GM13977 (cell line): Measurements from ENCODE around the gene ATF6.

Source experiments
- DNase-seq: peaks from one replicate; pipeline ENCODE4 v3.0.0; 2012; ENCODE audit warnings: low spot score
- in situ Hi-C: fragments of 300-500 bp; cut with MboI; formaldehyde crosslinking; loops from one replicate; pipeline ENCODE4 v1.12.0; 2022; ENCODE audit warnings: low sequenced_read_pairs, low pct_unique_long_range_greater_than_20kb, mixed read lengths, inconsistent platforms; ENCODE audit not compliant: unreplicated experiment
- TF ChIP-seq, protein P1 (sequence below): IDR thresholded peaks from 2 replicates; pipeline ENCODE4 v1.5.1; 2012; ENCODE audit warnings: mild to moderate bottlenecking, control low read depth; ENCODE audit not compliant: insufficient read depth; ENCODE audit errors: extremely low read depth, missing control alignments

ATF6 gene

GRCh38 chr1:161840363-161840762 is 74.2 kb downstream of the ATF6 start:
- in situ Hi-C loops, result no loop called here
- TF ChIP-seq, protein P1, sequence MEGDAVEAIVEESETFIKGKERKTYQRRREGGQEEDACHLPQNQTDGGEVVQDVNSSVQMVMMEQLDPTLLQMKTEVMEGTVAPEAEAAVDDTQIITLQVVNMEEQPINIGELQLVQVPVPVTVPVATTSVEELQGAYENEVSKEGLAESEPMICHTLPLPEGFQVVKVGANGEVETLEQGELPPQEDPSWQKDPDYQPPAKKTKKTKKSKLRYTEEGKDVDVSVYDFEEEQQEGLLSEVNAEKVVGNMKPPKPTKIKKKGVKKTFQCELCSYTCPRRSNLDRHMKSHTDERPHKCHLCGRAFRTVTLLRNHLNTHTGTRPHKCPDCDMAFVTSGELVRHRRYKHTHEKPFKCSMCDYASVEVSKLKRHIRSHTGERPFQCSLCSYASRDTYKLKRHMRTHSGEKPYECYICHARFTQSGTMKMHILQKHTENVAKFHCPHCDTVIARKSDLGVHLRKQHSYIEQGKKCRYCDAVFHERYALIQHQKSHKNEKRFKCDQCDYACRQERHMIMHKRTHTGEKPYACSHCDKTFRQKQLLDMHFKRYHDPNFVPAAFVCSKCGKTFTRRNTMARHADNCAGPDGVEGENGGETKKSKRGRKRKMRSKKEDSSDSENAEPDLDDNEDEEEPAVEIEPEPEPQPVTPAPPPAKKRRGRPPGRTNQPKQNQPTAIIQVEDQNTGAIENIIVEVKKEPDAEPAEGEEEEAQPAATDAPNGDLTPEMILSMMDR, result no peak
- DNase-seq, result no peak

DNA sequence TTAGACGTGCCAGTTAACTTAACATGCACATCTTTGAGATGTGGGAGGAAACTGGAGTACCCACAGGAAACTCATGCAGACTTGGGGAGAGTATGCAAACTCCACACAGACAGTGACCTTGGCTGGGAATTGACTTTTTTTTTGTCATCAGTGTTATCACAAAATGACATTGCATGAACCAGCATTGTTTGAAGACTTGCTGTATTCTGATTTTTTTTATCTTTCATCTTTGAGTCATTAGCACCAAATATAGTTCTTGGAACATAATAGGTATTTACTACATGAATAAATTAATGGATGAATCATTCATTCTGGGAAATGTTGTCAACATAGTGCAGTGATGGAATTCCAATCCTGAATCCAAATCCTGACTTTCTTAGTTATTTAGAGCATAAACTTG is 77.0 kb downstream of the ATF6 start:
- TF ChIP-seq, protein P1, result no peak
- in situ Hi-C loops, result no loop called here

GRCh38 chr1:161844696-161845095 is 78.6 kb downstream of the ATF6 start:
- TF ChIP-seq, protein P1, result no peak
- no peak for DNase-seq
- in situ Hi-C loops, result no loop called here

More for the DNA sequence above, 77.0 kb downstream of the ATF6 start:
- DNase-seq, result no peak

DNA sequence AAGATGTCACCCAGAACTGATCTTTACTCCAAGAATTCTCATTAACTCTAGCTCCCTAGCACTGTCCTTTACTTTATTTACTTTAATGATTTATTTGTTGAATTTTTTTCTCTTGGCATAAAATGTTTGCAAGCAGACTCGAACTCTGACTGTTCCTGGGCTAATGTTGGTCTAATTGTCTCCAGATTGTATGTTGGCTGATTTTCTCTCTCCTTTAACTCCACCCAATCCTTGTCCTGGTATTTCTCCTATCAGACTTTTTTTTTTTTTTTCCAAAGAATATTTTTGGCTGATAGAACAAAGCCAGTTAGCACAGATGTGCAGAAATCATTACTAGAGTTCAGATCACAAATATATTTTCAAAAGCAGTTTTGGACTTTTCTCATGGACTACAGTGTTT is 82.6 kb downstream of the ATF6 start:
- TF ChIP-seq, protein P1, result no peak
- in situ Hi-C loops, result no loop called here
- no peak for DNase-seq

- no peak for DNase-seq
- in situ Hi-C loops, result no loop called here
- TF ChIP-seq, protein P1, result no peak
These were observed 83.4 kb downstream of the ATF6 start for GRCh38 chr1:161849518-161849917.

DNA sequence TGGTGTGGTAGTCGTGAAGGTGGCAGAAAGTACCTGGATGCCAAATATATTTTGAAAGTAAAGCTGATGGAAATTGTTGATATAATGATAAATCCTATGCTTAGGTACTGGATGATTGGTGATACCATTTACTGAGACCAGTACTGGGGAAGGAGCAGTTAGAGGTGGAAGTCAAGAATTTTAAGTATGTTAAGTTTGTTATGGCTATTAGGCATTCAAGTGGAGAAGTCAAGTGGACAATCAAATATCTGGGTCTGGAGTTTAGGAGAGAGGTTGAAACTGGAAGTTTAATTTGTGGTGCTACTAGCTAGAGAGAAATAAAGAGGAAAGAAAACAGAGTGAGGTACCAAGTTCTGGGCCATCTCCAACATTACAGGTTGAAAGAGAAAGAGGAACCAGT is 89.1 kb downstream of the ATF6 start:
- TF ChIP-seq, protein P1, result no peak
- in situ Hi-C loops, result no loop called here
- DNase-seq, result no peak

GRCh38 chr1:161858271-161858670 is 92.2 kb downstream of the ATF6 start:
- no peak for DNase-seq
- in situ Hi-C loops, result no loop called here
- TF ChIP-seq, protein P1, result no peak
